ENCODE data around the gene TTLL11.

- TF ChIP-seq CTCF (conservative IDR thresholded peaks at IDR 0.05; ENCODE audit: low read length), result no peak
- no peak for TF ChIP-seq EZH2phosphoT487 (IDR thresholded peaks at IDR 0.05; ENCODE audit: borderline replicate concordance)
These were observed 117.3 kb downstream of the TTLL11 start for GRCh38 chr9:121975801-121976277.

Measured in Loucy (cell line).